Fibroblast of lung (primary cell): ENCODE data around the gene KLRF1. TPM values are rescaled to one million over a fixed set of nuclear protein-coding genes. Genes with fewer than 3 reads are reported as not detected.

Experiments used
- DNase-seq, 2 donors: peaks; one replicate each; pipeline versions ENCODE4 v3.0.0 to v3.0.0-alpha.2; 2010; ENCODE audit warnings: low read depth in 2 of 2
- H2AFZ ChIP-seq: 2 replicates; pipeline ENCODE4 v1.5.1; 2012; ENCODE audit warnings: low read length, control low read depth, inconsistent platforms
- H3K27ac ChIP-seq: 2 replicates; pipeline ENCODE4 v1.5.1; 2011; ENCODE audit warnings: low read length, control low read depth; ENCODE audit not compliant: insufficient read depth
- H3K27me3 ChIP-seq: 2 replicates; pipeline ENCODE4 v1.5.1; 2011; ENCODE audit warnings: mild to moderate bottlenecking, low read length; ENCODE audit not compliant: control insufficient read depth, insufficient read depth
- H3K36me3 ChIP-seq: 2 replicates; pipeline ENCODE4 v1.5.1; 2011; ENCODE audit warnings: low read length; ENCODE audit not compliant: control insufficient read depth, insufficient read depth
- H3K4me1 ChIP-seq: 2 replicates; pipeline ENCODE4 v1.5.1; 2011; ENCODE audit warnings: low read length; ENCODE audit not compliant: control insufficient read depth, insufficient read depth; ENCODE audit errors: extremely low read depth
- H3K4me2 ChIP-seq: 2 replicates; pipeline ENCODE4 v1.5.1; 2011; ENCODE audit warnings: low read length, control low read depth; ENCODE audit not compliant: insufficient read depth; ENCODE audit errors: extremely low read depth
- H3K4me3 ChIP-seq, 4 experiments: fragments of 200-600 bp in 1 of 4; sonication (generic) in 1 of 4; replicated peaks in 1 of 4; 2 replicates each; pipeline ENCODE4 v1.5.1; 2011 to 2016; ENCODE audit warnings: low read length in 4 of 4, low read depth in 3 of 4, mild to moderate bottlenecking in 3 of 4, control low read depth in 2 of 4, inconsistent platforms in 1 of 4, mixed read lengths in 1 of 4; ENCODE audit not compliant: insufficient read depth in 1 of 4; ENCODE audit errors: control extremely low read depth in 1 of 4
- H3K79me2 ChIP-seq: 2 replicates; pipeline ENCODE4 v1.5.1; 2012; ENCODE audit warnings: mild to moderate bottlenecking, low read length, inconsistent platforms; ENCODE audit not compliant: control insufficient read depth, insufficient read depth
- H3K9ac ChIP-seq: 2 replicates; pipeline ENCODE4 v1.5.1; 2011; ENCODE audit warnings: mild to moderate bottlenecking, low read length, control low read depth; ENCODE audit not compliant: insufficient read depth
- H3K9me3 ChIP-seq: 2 replicates; pipeline ENCODE4 v1.5.1; 2012; ENCODE audit warnings: low read depth, low read length; ENCODE audit not compliant: control insufficient read depth, insufficient read depth
- H4K20me1 ChIP-seq: 2 replicates; pipeline ENCODE4 v1.5.1; 2011; ENCODE audit warnings: low read length; ENCODE audit not compliant: control insufficient read depth, insufficient read depth; ENCODE audit errors: extremely low read depth
- CTCF ChIP-seq, 2 donors: IDR thresholded peaks in 1 of 2; conservative IDR thresholded peaks in 1 of 2; 1 replicate in 1 of 2; 2 replicates in 1 of 2; pipeline ENCODE4 v1.5.1; 2011 to 2012; ENCODE audit warnings: low read length in 2 of 2, control low read depth in 1 of 2, inconsistent platforms in 1 of 2, low read depth in 1 of 2, mild to moderate bottlenecking in 1 of 2
- EZH2 ChIP-seq: IDR thresholded peaks from 2 replicates; pipeline ENCODE4 v1.5.1; 2012; ENCODE audit warnings: low read length, control low read depth, mild to moderate bottlenecking; ENCODE audit errors: missing control alignments
- polyA plus RNA-seq, 2 donors: library from polyadenylated mRNA; depleted of rRNA in 1 of 2; stranded (reverse) in 1 of 2; unstranded in 1 of 2; fragments of >200 nt; gene quantifications; 2 replicates each; pipeline ENCODE4 v1.2.1, GENCODE V29; 2011 to 2012; ENCODE audit warnings: missing spikeins in 1 of 2
- total RNA-seq: library from RNA; depleted of rRNA; stranded (reverse); fragments of >200 nt; gene quantifications from 2 replicates; pipeline ENCODE4 v1.2.1, GENCODE V29; 2014

The KLRF1 gene
- total and polyA plus RNA-seq, 2 donors (not counting 1 experiment from before 2014, with no cell fraction given) = 0.11 TPM; not detected in 1

- no peaks in the 10 kb centered on the region for H4K20me1 ChIP-seq
- H3K4me2 ChIP-seq = peak overlapping the region; percentile 73
- H3K4me1 ChIP-seq = no peaks in the 10 kb centered on the region
- H3K27ac ChIP-seq = peak overlapping the region; percentile 72
- H3K79me2 ChIP-seq = no peaks in the 10 kb centered on the region
- H3K9ac ChIP-seq = peak overlapping the region; percentile 20
- no peak for DNase-seq
- no peaks in the 10 kb centered on the region for H3K27me3 ChIP-seq
- H2AFZ ChIP-seq = peak overlapping the region; percentile 68
- no peaks in the 10 kb centered on the region for H3K36me3 ChIP-seq
- no peak for TF ChIP-seq EZH2
- TF ChIP-seq CTCF (conservative IDR thresholded peaks at IDR 0.05 in 1 of 2, IDR thresholded peaks at IDR 0.05 in 1 of 2; ENCODE audit: low read depth in 1 of 2, low read length in 2 of 2) = no peak
- no peaks in the 10 kb centered on the region for H3K9me3 ChIP-seq
- H3K4me3 ChIP-seq = peak overlapping the region; percentile 41 to 91 (median 50)
Observed at GRCh38 chr12:9868951-9869306, 41.6 kb downstream of the KLRF1 start.

- no peak for TF ChIP-seq CTCF (conservative IDR thresholded peaks at IDR 0.05 in 1 of 2, IDR thresholded peaks at IDR 0.05 in 1 of 2; ENCODE audit: low read depth in 1 of 2, low read length in 2 of 2)
- no peak for TF ChIP-seq EZH2
Observed at GRCh38 chr12:9869307-9870161, 42.3 kb downstream of the KLRF1 start, which contains the start of gene CLEC2B. CLEC2B (minus strand) TSS chr12:9869354.

GRCh38 chr12:9870286-9870866 lies 43.1 kb downstream of the KLRF1 start:
- Histone ChIP-seq H3K4me1 (no peaks in the 10 kb centered on the region), H3K27ac (peak overlapping the region; percentile 72), H3K27me3 (no peaks in the 10 kb centered on the region), H3K9ac (no peak overlapping the region), H2AFZ (peak overlapping the region; percentile 42), H3K4me2 (peak overlapping the region; percentile 73), H4K20me1 (no peaks in the 10 kb centered on the region), H3K9me3 (no peaks in the 10 kb centered on the region), H3K79me2 (no peaks in the 10 kb centered on the region), H3K4me3 (peak overlapping the region in 3 of 4 experiments; percentile 41 to 91 (median 56)), H3K36me3 (no peaks in the 10 kb centered on the region)
- peak in 1 of 2 donors; percentile 27 for DNase-seq
- TF ChIP-seq CTCF (conservative IDR thresholded peaks at IDR 0.05 in 1 of 2, IDR thresholded peaks at IDR 0.05 in 1 of 2; ENCODE audit: low read depth in 1 of 2, low read length in 2 of 2) = no peak
- TF ChIP-seq EZH2 = no peak

More at GRCh38 chr12:9869307-9870161, 42.3 kb downstream of the KLRF1 start, which contains the start of gene CLEC2B:
- DNase-seq = peak; percentile 78 to 90
- no peaks in the 10 kb centered on the region for H3K4me1 ChIP-seq
- peak within 1 kb of the TSS; percentile 68 for H2AFZ ChIP-seq
- H3K9ac ChIP-seq = peak within 1 kb of the TSS; percentile 29
- no peaks in the 10 kb centered on the region for H3K79me2 ChIP-seq
- peak within 1 kb of the TSS; percentile 73 for H3K4me2 ChIP-seq
- H3K36me3 ChIP-seq = no peaks in the 10 kb centered on the region
- H4K20me1 ChIP-seq = no peaks in the 10 kb centered on the region
- no peaks in the 10 kb centered on the region for H3K27me3 ChIP-seq
- peak within 1 kb of the TSS; percentile 41 to 91 (median 50) for H3K4me3 ChIP-seq
- peak within 1 kb of the TSS; percentile 72 for H3K27ac ChIP-seq
- H3K9me3 ChIP-seq = no peaks in the 10 kb centered on the region
